NAMALWA (cell line): ENCODE results near the gene WDR75.
"Not testable (repeated sequence)": the region's sequence is repeated elsewhere in the genome, so short reads cannot be mapped to it uniquely, and the experiment has no call there.

Source experiments
- DNase-seq: peaks from one replicate; pipeline ENCODE4 v3.0.0-alpha.2; 2015; ENCODE audit warnings: low spot score

Gene WDR75

GRCh38 chr2:189440947-189441708 lies at the start of gene WDR75:
TSS of gene WDR75 (plus strand) at chr2:189441474. CDS start at chr2:189441493, 19 bp downstream.
- peak; percentile 97 for DNase-seq

DNA sequence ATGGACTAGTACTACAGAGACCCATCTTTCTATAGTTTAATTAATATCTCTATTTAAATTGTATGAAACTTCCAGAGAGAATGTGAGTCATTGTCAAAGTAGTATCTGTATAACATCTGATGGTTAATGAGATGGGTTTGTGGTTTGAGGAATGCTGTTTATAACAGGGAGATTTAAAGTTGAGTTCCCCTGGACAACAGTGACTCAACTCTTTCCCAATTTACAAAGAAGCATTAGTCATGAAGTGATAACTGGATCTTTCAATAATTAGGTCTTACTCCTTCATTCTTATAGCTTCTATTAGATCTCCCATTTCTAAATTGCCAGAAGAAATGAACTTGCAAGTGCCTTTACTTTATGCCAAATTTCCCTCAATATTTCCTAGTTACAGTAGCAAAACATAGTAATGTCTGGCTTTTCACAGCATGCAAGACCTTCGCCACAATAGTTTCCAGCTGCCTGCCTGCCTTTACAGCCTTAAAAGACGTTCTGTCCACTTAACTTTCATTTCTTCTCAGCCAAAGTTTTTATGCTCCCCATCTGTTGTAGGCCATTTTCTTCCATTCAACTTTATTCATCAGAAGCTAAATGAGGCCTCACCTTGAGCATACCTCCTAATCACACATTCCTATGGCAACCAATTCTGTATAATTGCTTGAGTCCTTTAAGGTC lies 47.7 kb upstream of the WDR75 start:
- DNase-seq = no peak

GRCh38 chr2:189394525-189394924 lies 46.7 kb upstream of the WDR75 start:
- DNase-seq = no peak

GRCh38 chr2:189402932-189403331 lies 38.3 kb upstream of the WDR75 start:
- no peak for DNase-seq

DNA sequence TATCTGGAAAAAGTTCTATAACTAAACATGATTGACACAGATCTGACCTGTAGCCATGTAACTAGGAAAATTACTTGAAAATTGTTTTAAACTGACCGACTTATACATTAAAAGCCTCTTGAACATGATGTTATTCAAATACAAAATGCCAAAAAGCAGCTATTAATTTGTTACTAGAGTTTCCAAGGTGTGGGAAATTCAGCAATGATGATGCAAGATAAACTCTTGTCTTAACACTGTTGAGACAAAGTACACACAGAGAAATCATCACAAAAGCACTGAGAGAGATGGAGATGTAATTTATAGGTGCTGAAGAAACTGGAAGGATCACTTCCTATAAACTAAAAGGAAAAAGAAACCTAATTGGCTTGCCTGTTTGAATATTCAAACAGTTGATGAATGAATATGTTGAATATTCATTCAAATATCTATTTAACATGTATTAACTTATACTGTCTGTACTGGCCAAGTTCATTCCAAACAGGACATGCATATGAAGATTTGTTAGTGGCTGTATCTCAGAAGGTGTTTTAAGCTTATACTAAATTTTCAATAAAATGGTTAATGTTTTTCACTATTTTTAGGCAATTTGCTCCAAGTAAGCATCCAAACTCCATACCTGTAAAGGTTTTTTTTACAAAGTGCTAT lies 34.6 kb upstream of the WDR75 start:
- no peak for DNase-seq

GRCh38 chr2:189407281-189408209 lies 33.7 kb upstream of the WDR75 start:
- DNase-seq = no peak

DNA sequence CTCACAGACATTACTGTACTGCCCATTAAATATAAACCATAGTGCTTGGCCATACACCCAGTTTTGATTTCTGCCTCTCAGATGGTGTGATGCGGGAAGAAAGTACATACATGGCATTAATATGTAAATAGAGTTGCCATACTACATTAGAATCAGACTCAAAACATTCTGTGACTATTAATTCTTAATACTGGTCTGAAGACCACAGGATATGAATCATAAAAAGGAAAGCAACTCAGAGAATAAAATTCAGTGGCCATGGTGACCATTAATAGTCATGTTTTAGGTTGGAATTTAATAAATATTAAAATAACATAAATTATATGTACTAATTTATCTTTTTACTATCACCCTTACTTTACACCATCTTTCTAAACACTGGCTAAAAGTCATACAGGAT lies 33.0 kb upstream of the WDR75 start:
- no peak for DNase-seq

DNA sequence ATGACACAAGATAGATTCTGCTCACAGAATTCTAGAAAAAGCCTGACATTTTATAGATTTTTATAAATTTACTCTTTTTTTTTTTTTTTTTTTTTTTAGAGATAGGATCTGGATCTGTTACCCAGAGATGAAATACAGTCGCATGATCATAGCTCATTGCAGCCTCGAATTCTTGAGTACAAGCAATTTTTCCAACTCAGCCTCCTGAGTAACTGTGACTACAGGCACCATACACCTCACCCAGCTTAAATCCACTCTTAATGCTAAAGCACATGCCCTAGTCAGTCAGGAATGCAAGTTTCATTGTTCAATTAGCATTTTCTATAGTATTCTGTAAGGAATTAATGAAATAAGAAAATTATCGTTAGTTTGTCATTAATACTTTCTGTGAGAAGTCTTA lies 32.1 kb upstream of the WDR75 start:
- no peak for DNase-seq

DNA sequence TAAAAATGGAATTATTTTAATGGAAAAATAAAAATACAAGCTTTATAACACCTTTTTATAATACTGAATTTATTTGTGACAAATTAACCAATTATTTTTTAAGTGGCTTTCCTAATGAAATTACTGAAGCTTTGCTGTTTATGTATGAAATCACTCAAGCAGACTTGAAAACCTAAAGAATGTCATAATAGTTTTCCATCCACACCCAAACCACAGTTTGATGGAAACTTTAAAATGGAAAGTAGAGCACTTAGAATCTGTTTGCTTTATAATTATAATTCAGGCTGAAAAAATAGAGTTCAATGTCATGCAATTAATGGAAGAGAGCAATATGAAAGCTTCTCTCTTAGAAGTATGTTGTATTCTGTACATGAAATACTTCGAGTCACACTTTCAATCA lies 31.6 kb upstream of the WDR75 start:
- no peak for DNase-seq

DNA sequence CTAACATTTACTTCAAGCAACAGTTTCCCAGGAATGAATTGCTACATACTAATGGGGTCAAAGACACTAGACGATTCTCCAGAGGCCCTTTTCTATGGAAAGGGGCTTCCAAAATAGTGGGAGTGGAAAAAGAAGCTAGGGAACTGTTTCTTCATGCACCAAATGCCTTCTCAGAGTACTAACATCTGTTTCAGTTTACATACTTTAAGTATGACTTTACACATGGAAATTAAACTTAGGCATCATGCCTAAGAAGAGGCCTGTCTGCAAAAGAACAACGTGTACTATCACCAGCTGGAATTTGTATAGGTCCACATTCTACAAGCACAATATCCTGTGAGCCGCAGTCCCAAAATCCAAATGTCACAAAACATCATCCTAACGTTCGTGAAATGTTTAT lies 29.4 kb upstream of the WDR75 start:
- DNase-seq = no peak

GRCh38 chr2:189412330-189412953 lies 28.8 kb upstream of the WDR75 start:
- peak; percentile 58 for DNase-seq

DNA sequence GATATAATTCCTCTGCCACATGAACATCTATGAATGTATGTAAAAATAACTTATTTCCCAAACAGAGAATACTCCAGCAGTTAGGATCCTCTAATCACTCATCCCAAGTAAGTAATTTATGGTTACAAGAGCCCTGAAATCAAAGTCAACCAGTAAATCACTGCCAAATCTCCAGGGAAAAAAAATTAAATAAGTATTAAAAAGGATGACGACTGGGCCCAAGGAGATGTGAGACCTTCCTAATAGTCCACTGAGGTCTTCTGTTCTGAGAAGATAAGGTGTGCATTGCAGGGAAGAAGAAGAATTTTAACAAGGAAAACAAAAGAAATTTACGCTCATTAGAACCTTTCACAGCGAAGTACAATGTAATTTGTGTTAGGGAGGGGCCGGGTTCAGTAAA lies 28.0 kb upstream of the WDR75 start:
- no peak for DNase-seq

- no peak for DNase-seq
Observed at GRCh38 chr2:189421644-189422043, 19.6 kb upstream of the WDR75 start.

DNA sequence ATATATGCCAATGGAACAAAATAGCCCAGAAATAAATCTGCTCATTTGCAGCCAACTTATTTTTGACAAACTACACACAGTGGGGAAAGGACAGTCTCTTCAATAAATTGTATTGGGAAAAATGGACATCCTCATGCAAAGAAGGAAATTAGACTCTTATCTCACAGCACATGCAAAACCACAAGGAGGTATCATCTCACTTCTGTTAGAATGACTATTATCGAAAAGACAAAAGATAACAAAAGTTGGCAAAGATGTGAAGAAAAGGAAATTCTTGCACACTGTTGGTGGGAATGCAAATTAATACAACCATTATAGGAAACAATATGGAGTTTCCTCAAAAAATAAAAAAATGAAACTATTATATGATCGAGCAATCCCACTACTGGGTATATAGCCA lies 16.3 kb upstream of the WDR75 start:
- no peak for DNase-seq

DNA sequence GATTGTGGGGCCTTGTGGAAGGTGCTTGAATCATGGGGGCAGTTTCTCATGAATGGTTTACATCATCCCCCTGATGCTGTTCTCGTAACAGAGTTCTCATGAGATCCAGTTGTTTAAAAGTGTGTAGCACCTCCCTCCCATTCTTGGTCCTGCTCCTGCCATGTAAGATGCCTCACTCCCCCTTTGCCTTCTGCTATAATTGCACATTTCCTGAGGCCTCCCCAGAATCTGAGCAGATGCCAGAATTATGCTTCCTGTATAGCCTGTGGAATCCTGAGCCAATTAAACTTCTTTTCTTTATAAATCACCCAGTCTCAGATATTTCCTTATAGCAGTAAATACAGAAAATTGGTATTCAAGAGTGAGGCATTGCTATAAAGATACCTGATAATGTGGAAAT lies 15.6 kb upstream of the WDR75 start:
- no peak for DNase-seq

DNA sequence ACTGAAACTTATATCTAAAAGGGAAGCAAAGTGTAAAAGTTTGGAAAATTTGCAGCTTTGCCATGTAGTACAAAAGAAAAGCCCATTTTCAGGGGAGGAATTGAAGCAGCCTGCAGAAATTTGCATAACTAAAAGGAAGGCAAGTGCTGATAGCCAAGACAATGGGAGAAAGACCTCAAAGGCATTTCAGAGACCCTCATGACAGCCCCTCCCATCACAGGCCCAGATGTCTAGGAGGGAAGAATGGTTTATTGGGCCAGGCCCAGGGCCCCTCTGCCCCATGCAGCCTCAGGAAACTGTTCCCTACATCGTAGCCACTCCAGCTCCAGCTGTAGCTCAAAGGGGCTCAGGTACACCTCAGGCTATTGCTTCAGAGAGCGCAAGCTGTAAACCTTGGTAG lies 14.4 kb upstream of the WDR75 start:
- DNase-seq = no peak

GRCh38 chr2:189427872-189428271 lies 13.4 kb upstream of the WDR75 start:
- DNase-seq = no peak

DNA sequence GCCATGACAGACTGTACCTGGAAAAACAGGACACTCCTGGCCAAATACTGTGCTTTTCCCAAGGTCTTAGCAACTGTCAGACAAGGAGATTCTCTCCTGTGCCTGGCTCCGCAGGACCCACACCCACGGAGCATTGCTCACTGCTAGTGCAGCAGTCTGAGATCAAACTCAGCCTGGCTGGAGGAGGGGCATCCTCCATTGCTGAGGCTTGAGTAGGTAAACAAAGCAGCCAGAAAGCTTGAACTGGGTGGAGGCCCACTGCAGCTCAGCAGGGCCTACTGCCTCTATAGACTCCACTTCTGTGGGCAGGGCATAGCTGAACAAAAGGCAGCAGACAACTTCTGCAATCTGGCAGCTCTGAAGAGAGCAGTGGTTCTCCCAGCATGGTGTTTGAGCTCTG lies 10.8 kb upstream of the WDR75 start:
- not testable (repeated sequence) for DNase-seq

- not testable (repeated sequence) for DNase-seq
Observed at GRCh38 chr2:189435803-189436202, 5.5 kb upstream of the WDR75 start.

GRCh38 chr2:189437926-189438325 lies 3.3 kb upstream of the WDR75 start:
- no peak for DNase-seq

GRCh38 chr2:189439342-189439741 lies 1.9 kb upstream of the WDR75 start:
- peak; percentile 43 for DNase-seq

GRCh38 chr2:189440644-189440946 lies 679 bp upstream of the WDR75 start:
- no peak for DNase-seq
